ENCODE measurements around the gene CFAP92. TPM values are rescaled to one million over a fixed set of nuclear protein-coding genes. Genes with fewer than 3 reads are reported as not detected.

CFAP92 gene
- total RNA-seq, 1 experiment from 2014 or later: 0.92 TPM

GRCh38 chr3:128923576-128923975 is 70.3 kb downstream of the CFAP92 start:
- H3K36me3 Mint-ChIP-seq (ENCODE audit: insufficient read depth in 1 of 3, low read depth in 3 of 3): peaks cover 39 to 71% (median 50%) of the 10 kb centered on the region in 3 experiments

More at GRCh38 chr3:128923576-128923975, 70.3 kb downstream of the CFAP92 start:
- no CpG with 5 or more reads among the region's 2 CpGs for WGBS (ENCODE audit: extremely low coverage, insufficient read length, low lambda C conversion rate)
- no peaks in the 10 kb centered on the region for H3K4me1 Mint-ChIP-seq
- no peak overlapping the region for H3K27ac Mint-ChIP-seq
- H4K20me1 ChIP-seq (ENCODE audit: control insufficient read depth, insufficient read depth, insufficient read length): no peaks in the 10 kb centered on the region
- no peak overlapping the region for H2BK20ac ChIP-seq (ENCODE audit: low read depth, low read length, poor library complexity, severe bottlenecking)
- H4K5ac ChIP-seq (ENCODE audit: insufficient read length, low read depth, low read length): no peak overlapping the region
- H3T11ph ChIP-seq (ENCODE audit: low read length): no peak overlapping the region
- no peak overlapping the region for H3K23ac ChIP-seq (ENCODE audit: insufficient read length, low read depth, low read length)
- H3K14ac ChIP-seq (ENCODE audit: insufficient read depth, low read length): no peak overlapping the region
- no peaks in the 10 kb centered on the region for H3K79me2 ChIP-seq (ENCODE audit: insufficient read depth, low read length)
- H3K27me3 Mint-ChIP-seq (ENCODE audit: low read depth): peaks cover 61% of the 10 kb centered on the region
- no peak overlapping the region for H3K9ac ChIP-seq (ENCODE audit: extremely low read depth, insufficient read length, low read length)
- H2BK5ac ChIP-seq (ENCODE audit: insufficient read length, low read length): no peak overlapping the region
- DNase-seq: no peak
- H2BK12ac ChIP-seq (ENCODE audit: insufficient read length, low read depth, low read length): no peak overlapping the region
- H3K56ac ChIP-seq (ENCODE audit: insufficient read length, low read depth, low read length): no peak overlapping the region
- no peak overlapping the region for H3K4me3 Mint-ChIP-seq
- H3K23me2 ChIP-seq (ENCODE audit: insufficient read length, low read depth, low read length, poor library complexity, severe bottlenecking): no peaks in the 10 kb centered on the region
- H2BK120ac ChIP-seq (ENCODE audit: low read depth, low read length, poor library complexity, severe bottlenecking): no peak overlapping the region
- peaks cover 56% of the 10 kb centered on the region for H3K9me3 ChIP-seq (ENCODE audit: control insufficient read depth, low read depth, low read length)
- no peak overlapping the region for H4K8ac ChIP-seq (replicated peaks; ENCODE audit: insufficient read length, low read depth, low read length)
- no peak overlapping the region for H4K91ac ChIP-seq (ENCODE audit: insufficient read length, low read depth, low read length)
- no peak overlapping the region for H3K4ac ChIP-seq (ENCODE audit: low read depth, low read length)
- H3K4me1 ChIP-seq (ENCODE audit: insufficient read depth, low read length): no peaks in the 10 kb centered on the region
- no peak overlapping the region for H3K4me2 ChIP-seq (ENCODE audit: insufficient read depth, insufficient read length, low read length)
- H3K9me3 Mint-ChIP-seq: peaks cover 86 to 91% of the 10 kb centered on the region in 2 experiments
- H2AK5ac ChIP-seq (ENCODE audit: insufficient read length, low read length): no peak overlapping the region
- H3K18ac ChIP-seq (ENCODE audit: insufficient read length, low read depth, low read length): no peak overlapping the region
- H3K79me1 ChIP-seq (ENCODE audit: insufficient read depth, low read depth, low read length, poor library complexity, severe bottlenecking): no peaks in the 10 kb centered on the region
- H2BK15ac ChIP-seq (ENCODE audit: low read depth, low read length): no peak overlapping the region
- no peak for TF ChIP-seq CTCF (conservative IDR thresholded peaks at IDR 0.05)
- no peaks in the 10 kb centered on the region for H3K27me3 ChIP-seq (ENCODE audit: insufficient read depth, low read length)
- no peak overlapping the region for H2AFZ ChIP-seq (ENCODE audit: low read length)
- no peak overlapping the region for H3K27ac ChIP-seq (ENCODE audit: insufficient read length, low read depth, low read length)
